Amniotic epithelial cell (primary cell): ENCODE measurements around the gene SSBP3.
"Not testable (repeated sequence)": the region's sequence is repeated elsewhere in the genome, so short reads cannot be mapped to it uniquely, and the experiment has no call there.

ENCODE experiments used
- DNase-seq: peaks from one replicate; pipeline ENCODE4 v3.0.0-alpha.2; 2010; ENCODE audit warnings: low read depth

SSBP3 gene

DNA sequence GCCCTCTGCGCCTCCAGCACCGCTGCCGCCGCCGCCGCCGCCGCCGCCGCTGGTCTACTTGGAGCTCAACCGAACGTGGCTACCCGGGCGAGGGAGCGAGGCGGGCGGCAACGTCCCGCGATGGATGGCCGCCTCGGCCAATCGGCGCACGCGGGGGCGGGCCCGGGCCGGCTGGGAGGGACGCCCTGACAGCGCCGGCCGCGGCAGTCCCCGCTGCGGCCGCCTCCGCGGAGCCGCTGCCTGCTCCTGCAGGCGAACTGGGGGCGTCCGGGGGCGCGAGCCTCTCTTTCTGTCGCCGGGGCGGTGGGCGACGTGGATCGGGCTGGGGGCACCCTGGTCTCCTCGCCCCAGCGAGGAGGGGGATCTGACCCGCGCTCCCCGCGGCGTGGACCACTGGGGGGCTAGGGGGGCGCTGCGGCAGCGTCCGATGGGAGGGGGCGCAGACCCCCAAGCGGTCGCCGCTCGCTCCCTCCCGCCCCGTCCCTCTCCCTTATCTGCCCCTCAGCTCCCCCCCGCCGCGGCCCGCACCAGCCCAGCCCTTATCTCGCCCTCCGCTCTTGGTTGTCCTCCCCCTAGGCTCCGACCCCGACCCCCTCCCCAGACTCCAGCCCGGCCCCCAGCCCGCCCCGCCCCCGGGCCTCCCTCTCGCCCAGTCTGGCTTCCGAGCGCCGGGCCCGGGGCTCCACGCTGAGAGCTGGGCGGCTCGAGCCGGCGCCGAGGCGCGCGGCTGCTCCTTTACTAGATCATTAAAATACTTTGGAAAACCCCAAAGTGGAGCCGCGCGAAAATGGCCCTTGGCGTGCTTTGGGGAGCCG lies at the start of gene SSBP3:
Gene SSBP3 (minus strand): TSS at position 56 of the 815 bp plus-strand sequence.
- peak; percentile 87 for DNase-seq

DNA sequence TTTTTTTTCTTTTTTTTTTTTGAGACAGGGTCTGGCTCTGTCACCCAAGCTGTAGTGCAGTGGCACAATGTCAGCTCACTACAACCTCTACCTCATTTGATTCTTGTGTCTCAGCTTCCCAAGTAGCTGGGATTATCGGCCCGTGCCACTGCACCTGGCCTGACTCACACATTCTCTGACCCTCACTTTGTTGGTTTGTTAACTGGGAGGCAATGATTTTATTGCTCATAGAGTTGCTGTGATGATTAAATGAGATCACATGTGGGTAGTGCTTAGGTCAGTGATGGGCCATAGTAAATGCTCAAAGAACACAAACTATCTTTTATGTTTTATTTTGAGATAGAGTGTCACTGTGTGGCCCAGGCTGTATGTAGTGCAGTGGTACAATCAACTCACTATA lies 47.3 kb upstream of the SSBP3 start:
- DNase-seq = no peak

DNA sequence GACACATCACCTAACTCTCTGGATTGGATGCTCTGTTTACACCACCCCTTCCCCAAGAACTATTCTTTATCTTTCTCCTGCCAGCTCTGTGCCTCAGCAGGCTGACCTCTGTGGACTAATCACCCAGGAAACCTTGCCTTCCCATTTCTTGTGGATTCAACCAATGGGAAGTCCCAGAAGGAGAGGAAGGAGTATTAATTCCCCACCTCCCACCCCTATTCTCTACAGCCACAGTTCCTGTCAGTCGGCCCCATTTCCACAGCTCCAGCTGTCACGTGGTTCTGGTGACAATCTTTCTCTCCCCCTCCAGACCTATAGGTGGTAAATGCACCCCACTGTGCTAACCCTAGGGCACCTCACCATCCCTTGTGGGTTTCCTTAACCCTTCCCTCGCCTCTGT lies 46.8 kb upstream of the SSBP3 start:
- DNase-seq = no peak

DNA sequence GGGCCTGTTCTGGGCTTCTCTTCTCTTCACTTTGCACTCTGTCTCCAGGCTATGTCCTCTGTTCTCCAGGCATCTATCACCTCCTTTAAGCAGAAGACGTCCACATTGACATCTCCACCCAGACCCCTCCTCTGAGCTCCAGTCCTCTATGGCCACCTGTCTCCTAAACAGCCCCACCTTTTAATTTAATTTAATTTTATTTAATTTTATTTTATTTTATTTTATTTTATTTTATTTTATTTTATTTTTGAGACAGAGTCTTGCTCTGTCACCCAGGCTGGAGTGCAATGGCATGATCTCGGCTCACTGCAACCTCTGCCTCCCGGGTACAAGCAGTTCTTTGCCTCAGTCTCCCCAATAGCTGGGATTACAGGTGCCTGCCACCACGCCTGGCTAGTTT lies 43.2 kb upstream of the SSBP3 start:
- not testable (repeated sequence) for DNase-seq

DNA sequence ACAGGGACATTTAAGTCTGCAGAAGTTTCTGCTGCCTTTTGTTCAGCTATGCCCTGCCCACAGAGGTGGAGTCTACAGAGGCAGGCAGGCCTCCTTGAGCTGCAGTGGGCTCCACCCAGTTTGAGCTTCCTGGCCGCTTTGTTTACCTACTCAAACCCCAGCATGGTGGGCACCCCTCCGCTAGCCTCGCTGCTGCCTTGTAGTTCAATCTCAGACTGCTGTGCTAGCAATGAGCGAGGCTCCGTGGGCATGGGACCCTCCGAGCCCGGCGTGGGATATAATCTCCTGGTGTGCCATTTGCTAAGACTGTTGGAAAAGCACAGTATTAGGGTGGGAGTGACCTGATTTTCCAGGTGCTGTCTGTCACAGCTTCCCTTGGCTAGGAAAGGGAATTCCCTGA lies 42.6 kb upstream of the SSBP3 start:
- DNase-seq = not testable (repeated sequence)

DNA sequence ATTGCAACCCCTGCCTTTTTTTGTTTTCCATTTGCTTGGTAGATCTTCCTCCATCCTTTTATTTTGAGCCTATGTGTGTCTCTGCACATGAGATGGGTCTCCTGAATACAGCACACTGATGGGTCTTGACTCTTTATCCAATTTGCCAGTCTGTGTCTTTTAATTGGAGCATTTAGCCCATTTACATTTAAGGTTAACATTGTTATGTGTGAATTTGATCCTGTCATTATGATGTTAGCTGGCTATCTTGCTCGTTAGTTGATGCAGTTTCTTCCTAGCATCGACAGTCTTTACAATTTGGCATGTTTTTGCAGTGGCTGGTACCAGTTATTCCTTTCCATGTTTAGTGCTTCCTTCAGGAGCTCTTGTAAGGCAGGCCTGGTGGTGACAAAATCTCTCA lies 40.9 kb upstream of the SSBP3 start:
- not testable (repeated sequence) for DNase-seq

DNA sequence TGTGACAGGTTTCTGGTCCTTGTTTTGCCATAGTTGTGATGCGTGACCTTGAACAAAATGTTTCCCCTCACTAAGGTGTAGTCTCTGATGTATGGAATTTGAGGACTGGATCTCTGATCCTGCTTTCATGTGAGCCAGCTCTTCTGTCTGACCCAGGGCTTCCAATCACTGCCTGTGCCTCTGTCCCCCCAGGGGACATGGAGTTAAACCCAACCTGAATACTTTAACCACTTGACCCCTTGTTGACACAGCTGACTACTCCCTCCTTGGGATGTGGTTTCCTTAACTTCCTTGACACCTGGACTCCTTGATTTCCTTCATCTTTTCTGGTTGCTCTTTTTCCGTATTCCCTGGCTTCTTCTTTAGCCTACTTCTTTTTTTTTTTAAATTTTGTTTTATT lies 36.0 kb upstream of the SSBP3 start:
- no peak for DNase-seq

DNA sequence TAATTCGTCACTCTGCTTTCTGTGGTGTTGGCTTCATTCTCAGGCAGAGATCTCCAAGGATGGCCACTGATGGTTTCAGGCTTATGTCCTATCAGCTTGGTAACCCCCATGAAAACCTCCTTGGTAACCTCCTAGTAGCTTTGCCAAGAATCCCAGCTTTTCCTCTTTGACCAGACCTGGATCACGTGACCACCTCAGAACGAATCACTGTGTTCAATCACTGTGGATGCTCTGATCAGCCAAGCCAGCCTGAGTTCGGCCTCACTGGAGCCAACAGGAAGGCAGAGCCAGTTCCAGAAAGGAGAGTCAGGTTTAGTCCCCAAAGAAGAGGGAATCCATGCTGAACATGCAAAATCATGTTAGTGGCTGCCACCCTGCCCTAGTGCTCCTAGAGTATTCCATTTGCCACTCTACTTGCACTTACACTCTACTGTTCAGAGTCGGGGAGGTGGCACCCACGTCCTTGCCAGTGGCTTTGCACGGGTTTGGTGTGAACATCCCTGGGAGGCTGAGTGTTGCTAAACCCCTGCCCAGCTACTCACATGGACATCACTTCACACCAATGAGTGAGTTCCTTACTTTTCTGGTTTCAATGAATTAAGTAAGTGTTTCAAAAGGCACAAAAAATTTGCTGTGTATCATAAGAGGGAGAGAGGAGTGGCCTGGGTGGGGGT lies 33.5 kb upstream of the SSBP3 start:
- DNase-seq = no peak

DNA sequence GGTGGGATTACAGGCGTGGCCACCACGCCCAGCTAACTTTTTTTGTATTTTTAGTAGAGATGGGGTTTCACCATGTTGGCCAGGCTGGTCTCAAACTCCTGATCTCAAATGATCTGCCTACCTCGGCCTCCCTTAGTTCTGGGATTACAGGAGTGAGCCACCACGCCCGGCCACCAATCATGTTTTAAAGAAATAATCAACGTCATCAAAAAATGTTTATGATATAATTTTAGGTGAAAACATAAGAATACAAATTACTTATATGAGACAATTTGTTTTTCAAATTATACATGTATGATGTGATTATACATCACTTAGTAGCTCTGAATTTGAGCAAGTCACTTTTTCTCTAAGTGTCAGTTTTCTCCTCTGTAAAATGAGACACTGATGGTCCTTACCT lies 31.6 kb upstream of the SSBP3 start:
- no peak for DNase-seq

DNA sequence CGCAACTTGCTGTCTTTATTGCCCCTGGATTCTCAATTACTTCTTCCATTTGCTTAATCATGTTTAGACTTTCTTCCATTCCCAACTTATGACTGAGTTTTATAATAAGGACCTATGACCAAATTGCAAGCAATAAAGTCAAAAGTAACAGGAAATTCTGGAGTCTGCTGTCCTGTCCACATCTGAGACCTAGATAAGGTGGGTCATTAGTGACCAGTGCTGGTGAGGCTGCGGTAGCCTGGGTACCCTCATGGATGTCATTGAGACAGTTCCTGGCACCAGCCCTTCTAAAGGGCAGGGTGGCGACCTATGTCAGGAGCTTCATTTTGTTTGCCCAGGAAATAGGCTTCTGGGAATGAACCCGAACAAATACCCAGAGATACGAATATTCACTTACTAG lies 30.6 kb upstream of the SSBP3 start:
- no peak for DNase-seq

DNA sequence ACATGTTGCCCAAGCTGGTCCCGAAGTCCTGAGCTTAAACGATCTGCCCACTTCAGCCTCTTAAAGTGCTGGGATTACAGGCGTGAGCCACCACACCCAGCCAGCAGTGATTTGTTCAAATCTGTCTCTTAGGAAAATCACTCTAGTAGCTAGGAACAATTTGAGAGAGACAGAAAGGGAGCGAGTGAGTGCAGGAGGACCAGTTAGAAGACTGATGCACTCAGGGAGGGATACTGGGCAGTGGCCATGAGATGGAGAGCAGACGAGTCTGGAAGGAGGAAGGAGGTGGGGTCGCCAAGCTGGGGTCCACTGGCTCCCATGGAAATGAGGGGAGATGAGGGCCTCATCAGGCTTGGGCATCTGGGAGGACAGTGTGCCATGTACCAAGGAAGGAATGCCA lies 23.6 kb upstream of the SSBP3 start:
- no peak for DNase-seq

DNA sequence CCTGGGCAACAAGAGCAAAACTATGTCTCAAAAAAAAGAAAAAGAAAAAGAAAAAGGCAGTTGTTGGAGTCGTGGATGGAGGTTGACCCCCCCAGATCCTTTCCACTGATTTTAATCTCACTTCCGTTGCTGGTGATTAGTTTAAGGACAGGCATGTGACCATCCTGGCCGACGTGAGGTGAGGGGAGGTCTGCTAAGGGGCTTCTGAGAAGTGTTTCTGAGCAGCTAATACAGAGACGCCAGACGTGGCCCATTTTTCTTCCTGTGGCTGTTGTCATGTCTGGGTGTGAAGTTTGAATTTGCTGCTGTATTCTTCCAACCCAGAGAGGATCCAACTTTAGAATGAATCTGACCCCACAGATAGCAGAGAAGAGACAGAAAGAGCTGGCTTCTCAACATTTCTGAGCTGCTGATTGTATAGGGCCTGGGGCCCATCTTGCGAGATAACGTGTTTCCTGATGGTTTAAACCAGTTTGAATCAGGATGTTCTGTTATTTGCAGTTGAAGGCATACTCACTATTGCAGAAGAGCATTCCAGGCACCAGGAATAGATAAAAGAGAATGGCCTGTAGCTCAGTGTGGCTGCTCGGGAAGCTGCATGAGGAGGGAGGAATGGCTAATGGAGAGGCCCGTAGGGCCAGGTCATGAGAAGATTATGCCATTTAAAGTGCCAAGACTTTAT lies 22.8 kb upstream of the SSBP3 start:
- DNase-seq = peak; percentile 70

DNA sequence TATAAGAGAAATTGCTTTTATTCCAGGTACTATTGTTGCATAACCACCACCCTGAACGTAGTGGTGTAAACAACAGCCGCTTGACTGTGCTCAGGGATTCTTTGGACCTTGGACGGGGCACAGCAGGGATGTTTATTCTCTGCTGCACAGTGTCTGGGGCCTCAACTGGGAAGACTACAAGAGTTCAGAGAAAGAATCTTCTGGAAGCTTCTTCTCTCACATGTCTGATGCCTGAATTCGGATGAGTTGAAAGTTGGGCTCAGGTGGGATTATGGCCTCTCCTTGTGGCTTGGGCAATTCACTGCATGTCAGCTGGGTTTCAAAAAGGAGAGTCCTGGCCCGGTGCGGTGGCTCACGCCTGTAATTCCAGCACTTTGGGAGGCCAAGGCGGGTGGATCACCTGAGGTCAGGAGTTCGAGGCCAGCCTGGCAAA lies 19.0 kb upstream of the SSBP3 start:
- DNase-seq = no peak

DNA sequence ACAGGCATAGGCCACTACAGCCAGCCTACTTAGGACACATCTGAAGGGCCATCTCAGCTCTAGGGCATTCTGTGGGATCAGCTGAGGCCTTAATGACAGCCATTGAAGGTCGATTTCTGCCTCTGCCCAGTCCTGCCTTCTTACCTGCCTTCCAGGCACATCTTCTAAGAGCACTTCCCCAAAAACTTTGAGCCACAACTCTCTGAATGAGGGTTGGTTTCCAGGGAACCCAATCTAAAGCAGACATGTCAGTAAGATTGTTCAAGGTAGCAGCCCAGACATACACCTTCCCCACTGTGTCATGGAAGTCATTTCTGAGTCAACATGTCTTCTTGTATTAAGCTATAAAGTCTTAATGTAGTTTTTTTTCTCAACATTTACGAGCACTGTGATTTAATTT lies 18.2 kb upstream of the SSBP3 start:
- no peak for DNase-seq

DNA sequence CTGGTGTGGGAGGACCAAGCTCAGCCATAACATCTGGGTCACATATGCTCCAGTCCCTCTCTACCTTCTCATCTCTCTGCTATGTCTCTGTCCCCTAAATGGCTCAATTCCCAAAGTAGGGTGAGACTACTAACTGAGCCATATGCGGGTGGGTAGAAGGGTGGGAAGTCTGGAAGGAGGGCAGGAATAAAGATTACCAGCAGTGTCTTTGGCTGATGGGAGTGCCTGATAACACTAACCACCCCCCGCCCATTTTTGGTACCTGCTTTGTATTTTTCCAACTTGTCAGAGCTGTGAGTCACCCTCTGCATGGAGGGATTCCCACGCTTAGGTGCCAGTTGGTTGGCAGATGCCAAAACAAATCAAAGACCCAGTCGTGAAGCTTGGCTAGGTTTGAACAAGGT lies 14.9 kb upstream of the SSBP3 start:
- DNase-seq = no peak

DNA sequence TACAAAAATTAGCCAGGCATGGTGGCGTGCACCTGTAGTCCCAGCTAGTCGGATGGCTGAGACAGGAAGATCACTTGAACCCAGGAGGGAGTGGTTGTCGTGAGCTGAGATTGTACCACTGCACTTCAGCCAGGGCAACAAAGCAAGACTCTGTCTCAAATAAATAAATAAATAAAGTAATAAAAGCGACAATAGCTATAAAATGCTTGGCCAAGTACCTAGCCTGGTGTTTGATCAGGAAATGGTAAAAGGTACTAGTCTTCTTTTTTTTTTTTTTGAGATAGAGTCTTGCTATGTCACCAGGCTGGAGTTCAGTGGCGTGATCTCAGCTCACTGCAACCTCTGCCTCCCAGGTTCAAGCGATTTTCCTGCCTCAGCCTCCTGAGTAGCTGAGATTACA lies 12.4 kb upstream of the SSBP3 start:
- DNase-seq = not testable (repeated sequence)

DNA sequence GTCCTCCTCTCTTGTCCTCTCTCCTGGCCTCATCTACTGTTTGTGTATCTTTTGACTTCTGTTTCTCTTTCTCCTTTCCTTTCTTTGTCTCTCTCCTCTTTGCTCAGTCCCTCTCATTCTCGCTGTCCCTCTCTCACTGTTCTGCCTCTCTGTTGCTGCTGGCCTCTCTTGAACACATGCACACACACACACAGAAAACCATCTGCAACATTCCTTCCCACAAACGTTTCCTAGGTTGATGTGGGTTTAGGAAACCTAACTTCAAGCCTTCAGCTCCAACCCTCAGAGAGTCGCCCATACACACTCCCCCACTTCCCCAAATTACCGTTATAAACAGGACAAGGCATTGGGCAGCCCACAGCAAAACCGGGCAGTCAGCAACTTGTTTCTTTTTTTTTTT lies 10.9 kb upstream of the SSBP3 start:
- no peak for DNase-seq

DNA sequence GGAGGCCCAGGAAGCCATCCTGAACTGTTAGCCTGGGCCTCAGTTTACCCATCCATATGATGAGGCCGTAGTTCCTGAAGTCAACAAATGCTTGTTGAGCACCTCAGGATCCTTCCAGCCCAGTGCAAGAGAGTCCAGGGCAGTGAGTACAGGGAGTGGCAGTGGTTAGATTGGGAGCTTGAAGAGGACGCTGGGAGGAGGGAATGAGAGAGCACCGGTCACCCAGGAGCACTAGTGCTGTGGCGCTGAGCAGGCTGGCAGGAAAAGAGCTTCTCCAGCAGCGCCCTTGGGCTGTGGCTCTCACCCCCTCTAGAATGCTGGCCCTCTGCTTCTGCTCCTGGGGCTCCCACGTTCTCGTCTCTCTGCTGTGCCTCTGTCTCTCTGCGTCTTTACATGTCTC lies 10.2 kb upstream of the SSBP3 start:
- no peak for DNase-seq

DNA sequence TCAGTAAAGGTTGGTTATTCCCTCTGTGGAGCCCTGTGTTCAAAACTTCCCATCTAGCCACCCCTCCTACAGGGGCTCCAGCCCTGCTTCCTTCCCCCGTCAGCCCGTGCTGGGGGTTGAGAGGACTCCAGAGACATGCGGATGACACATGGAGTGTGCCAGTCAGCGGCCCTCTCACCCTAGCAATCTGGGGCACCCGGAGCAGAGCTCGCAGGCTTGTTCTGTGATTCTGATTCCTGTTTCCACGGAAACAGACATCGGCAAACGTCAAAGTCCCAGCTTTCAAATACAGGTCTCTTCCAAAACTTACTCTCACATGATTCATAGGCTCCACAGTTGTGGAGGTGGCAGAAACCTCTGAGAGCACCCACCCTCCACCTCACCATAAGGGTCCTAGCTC lies 9.8 kb upstream of the SSBP3 start:
- no peak for DNase-seq

DNA sequence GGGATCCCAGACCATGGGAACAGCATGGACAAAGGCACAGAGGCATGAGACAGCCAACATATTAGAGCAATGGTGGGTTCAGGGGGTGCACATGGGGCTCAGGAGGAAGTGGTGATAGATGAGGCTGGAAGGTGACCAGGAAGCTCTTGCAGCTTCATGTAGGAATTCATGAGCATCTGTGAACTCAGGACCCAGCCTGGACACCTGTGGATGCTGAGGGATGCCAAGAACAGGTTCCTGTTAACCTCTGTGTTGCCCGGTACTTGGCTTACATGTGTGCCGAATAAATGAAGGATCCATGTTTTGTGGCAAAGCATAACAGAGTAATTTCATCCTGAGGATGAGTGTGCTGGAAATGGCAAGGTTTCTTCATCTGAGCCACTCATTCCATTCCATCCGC lies 9.3 kb upstream of the SSBP3 start:
- DNase-seq = no peak

DNA sequence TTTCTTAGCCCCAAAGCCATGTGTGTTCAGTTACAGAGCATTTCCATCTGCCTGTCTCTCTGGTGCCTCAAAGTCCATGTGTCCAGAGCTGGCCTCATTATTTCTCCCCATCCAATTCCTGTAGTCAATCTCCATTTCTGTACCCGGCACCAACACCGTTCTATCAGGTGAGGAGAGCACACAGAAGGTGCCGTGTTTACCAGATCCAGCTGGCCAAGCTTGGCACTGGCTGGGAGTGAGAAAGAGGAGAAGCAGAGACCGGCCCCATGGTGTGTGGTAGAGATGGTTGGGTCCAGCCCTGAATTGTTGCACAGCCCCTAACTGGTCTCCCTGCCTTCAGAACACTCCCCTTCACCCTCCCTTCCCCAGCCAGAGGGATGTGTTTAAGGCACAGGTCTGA lies 7.5 kb upstream of the SSBP3 start:
- no peak for DNase-seq

DNA sequence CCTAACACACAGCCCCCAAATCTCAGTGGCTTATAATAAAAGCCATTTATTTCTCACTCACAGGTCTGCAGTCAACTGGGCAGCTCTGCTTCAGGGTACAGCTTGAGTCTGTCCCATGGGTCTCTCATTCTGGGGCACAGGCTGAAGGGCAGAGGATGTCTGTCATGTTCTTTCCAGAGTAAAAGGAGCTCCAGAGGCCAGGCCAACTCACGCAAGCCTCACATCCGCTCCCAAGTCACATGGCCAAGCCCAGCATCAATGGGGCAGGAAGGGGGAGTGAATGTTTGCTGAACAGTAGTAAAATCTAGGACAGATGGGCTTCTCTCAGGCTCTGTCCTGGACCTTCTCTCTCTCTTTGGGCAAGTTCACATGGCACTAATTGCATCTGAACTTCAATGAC lies 7.1 kb upstream of the SSBP3 start:
- no peak for DNase-seq

DNA sequence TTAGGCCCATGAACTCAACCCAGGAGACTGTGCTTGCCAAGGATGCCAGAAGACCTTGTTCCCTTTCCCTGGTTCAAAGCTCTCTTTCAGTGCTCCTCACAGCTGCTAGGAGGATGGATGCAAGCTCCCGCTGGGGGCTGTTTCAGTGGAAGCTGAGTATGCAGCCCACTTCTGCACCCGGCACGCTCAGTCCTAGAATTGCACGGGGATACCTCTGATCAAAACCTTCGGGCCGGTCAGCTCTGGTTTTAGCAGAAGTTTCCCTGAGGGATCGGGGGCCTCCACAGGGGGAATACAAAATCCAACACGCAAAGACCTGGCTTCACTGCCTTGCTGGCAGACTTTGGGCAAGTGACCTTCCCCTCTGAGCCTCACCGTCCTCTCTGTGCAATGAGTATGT lies 4.2 kb upstream of the SSBP3 start:
- DNase-seq = no peak
